OCI-LY3 (cell line): Measurements from ENCODE around the gene FAM240A.

ENCODE experiments used
- H2AFZ ChIP-seq: fragments of 200-600, 300-600 bp; shearing (Covaris generic); 2 replicates; pipeline ENCODE4 v1.6.0; 2014; ENCODE audit warnings: antibody characterized with exemption, low read depth, low read length
- H3K27ac ChIP-seq: fragments of 200-600, 300-600 bp; sonication (generic); 2 replicates; pipeline ENCODE4 v1.5.1; 2014; ENCODE audit warnings: mild to moderate bottlenecking, low read length, moderate library complexity, mixed read lengths
- H3K27me3 ChIP-seq: fragments of 200-600, 300-600 bp; sonication (generic); 2 replicates; pipeline ENCODE4 v1.6.1; 2014; ENCODE audit warnings: low read depth, low read length, mixed read lengths
- H3K36me3 ChIP-seq: fragments of 200-600, 300-600 bp; sonication (generic); replicated peaks from 2 replicates; pipeline ENCODE3; 2014; ENCODE audit warnings: low read depth, low read length, mixed read lengths
- H3K4me1 ChIP-seq: fragments of 300-600, 200-600 bp; sonication (generic); 2 replicates; pipeline ENCODE4 v1.6.1; 2014; ENCODE audit warnings: low read length, mixed read lengths
- H3K4me2 ChIP-seq: fragments of 200-600, 300-600 bp; sonication (generic); 2 replicates; pipeline ENCODE4 v1.6.1; 2014; ENCODE audit warnings: low read length, mixed read lengths
- H3K4me3 ChIP-seq: fragments of 300-600, 200-600 bp; sonication (generic); 2 replicates; pipeline ENCODE4 v1.5.1; 2014; ENCODE audit warnings: antibody characterized with exemption, mild to moderate bottlenecking, low read length, moderate library complexity
- H3K79me2 ChIP-seq: fragments of 300-600, 200-600 bp; shearing (Covaris generic); 2 replicates; pipeline ENCODE4 v1.6.1; 2014; ENCODE audit warnings: mild to moderate bottlenecking, low read length, mixed read lengths
- H3K9ac ChIP-seq: fragments of 300-600, 200-600 bp; shearing (Covaris generic); 2 replicates; pipeline ENCODE4 v1.6.0; 2014; ENCODE audit warnings: mild to moderate bottlenecking, low read length, moderate library complexity
- H3K9me3 ChIP-seq: fragments of 200-600, 300-600 bp; shearing (Covaris generic); 2 replicates; pipeline ENCODE4 v1.6.1; 2014; ENCODE audit warnings: low read length, mixed read lengths; ENCODE audit not compliant: insufficient read depth
- H4K20me1 ChIP-seq: fragments of 200-600, 300-600 bp; sonication (generic); 2 replicates; pipeline ENCODE4 v1.6.1; 2016; ENCODE audit warnings: low read length, mixed read lengths; ENCODE audit not compliant: insufficient read depth
- EZH2phosphoT487 ChIP-seq: fragments of 200-600 bp; shearing (Covaris generic); IDR thresholded peaks from 2 replicates; pipeline ENCODE4 v1.6.1; 2018; ENCODE audit warnings: antibody characterized with exemption, mixed run types, low read depth
- TF ChIP-seq, protein P1 (sequence below): fragments of 200-600, 300-600 bp; sonication (generic); IDR thresholded peaks from 2 replicates; pipeline ENCODE4 v1.5.1; 2014; ENCODE audit warnings: antibody characterized with exemption, low read length, low read depth

Gene FAM240A

DNA sequence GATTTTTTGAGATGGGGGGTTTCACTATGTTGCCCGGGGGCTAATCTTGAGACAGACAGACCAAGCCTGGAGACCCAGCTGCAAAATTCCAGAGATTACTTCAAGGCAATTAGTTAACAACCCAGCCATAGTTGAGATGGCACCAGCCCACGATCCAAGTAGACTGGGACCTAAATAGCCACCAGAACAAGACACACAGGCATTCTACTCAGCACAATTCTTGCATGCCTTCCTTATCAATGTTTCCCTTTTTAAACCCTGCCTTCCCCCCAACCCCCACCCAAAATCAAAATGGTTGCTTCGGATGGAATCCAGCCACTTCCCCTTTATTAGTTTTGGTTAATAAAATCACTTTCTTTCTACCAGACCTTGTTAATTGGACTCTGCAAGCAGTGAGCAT lies 28.6 kb downstream of the FAM240A start:
- H3K27ac ChIP-seq, result no peak overlapping the region
- H3K4me1 ChIP-seq, result no peaks in the 10 kb centered on the region
- peaks cover 20% of the 10 kb centered on the region for H3K27me3 ChIP-seq
- H3K4me2 ChIP-seq, result no peak overlapping the region
- no peak for TF ChIP-seq EZH2phosphoT487
- TF ChIP-seq, protein P1, sequence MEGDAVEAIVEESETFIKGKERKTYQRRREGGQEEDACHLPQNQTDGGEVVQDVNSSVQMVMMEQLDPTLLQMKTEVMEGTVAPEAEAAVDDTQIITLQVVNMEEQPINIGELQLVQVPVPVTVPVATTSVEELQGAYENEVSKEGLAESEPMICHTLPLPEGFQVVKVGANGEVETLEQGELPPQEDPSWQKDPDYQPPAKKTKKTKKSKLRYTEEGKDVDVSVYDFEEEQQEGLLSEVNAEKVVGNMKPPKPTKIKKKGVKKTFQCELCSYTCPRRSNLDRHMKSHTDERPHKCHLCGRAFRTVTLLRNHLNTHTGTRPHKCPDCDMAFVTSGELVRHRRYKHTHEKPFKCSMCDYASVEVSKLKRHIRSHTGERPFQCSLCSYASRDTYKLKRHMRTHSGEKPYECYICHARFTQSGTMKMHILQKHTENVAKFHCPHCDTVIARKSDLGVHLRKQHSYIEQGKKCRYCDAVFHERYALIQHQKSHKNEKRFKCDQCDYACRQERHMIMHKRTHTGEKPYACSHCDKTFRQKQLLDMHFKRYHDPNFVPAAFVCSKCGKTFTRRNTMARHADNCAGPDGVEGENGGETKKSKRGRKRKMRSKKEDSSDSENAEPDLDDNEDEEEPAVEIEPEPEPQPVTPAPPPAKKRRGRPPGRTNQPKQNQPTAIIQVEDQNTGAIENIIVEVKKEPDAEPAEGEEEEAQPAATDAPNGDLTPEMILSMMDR, result no peak
- no peak overlapping the region for H2AFZ ChIP-seq
- no peaks in the 10 kb centered on the region; the same call in 1 of the 2 replicates for H3K9me3 ChIP-seq
- no peak overlapping the region for H3K9ac ChIP-seq
- no peaks in the 10 kb centered on the region for H4K20me1 ChIP-seq
- H3K36me3 ChIP-seq, result peaks cover 2% of the 10 kb centered on the region
- H3K4me3 ChIP-seq, result no peak overlapping the region
- H3K79me2 ChIP-seq, result no peaks in the 10 kb centered on the region

DNA sequence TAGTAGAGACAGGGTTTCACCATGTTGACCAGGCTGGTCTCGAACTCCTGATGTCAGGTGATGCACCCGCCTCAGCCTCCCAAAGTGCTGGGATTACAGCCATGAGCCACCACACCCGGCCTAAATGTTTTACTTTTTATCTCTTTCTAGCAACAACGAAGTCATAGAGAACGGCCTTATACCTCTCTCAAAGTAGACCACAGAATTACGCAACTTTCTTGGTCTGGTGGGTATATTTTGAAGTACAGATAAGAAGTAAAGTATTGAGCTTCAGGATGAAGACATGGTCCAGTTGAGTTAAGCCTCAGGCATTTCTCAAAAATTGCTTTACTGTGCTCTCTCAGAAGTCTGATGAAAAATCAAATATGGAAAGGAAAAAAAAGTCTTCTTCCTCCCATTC lies 30.6 kb downstream of the FAM240A start:
- no peaks in the 10 kb centered on the region for H3K79me2 ChIP-seq
- no peak overlapping the region for H3K4me2 ChIP-seq
- no peak overlapping the region for H2AFZ ChIP-seq
- peaks cover 2% of the 10 kb centered on the region for H3K36me3 ChIP-seq
- TF ChIP-seq EZH2phosphoT487, result no peak
- TF ChIP-seq, protein P1, result no peak
- H3K27me3 ChIP-seq, result peaks cover 22% of the 10 kb centered on the region
- no peak overlapping the region for H3K4me3 ChIP-seq
- H3K27ac ChIP-seq, result no peak overlapping the region
- H3K4me1 ChIP-seq, result no peaks in the 10 kb centered on the region
- no peaks in the 10 kb centered on the region; the same call in 1 of the 2 replicates for H3K9me3 ChIP-seq
- no peak overlapping the region for H3K9ac ChIP-seq
- H4K20me1 ChIP-seq, result no peaks in the 10 kb centered on the region

DNA sequence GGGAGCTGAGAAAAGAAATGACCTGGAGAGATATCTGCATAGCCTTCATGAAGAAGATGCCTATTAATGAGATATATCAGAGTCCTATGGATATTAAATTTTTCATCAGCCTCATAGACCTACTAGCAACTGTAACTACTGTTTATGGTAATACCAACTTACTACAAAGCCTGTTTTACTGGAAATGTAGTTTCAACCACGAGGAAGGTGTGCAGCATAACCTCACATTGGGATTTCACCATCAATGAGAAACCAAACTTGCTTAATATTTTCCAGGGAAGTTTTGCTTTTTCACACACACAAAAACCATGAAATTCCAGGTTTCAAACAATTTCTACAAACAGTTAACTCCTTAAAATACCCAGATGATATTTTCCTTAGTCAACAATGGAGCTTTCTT lies 31.4 kb downstream of the FAM240A start:
- Histone ChIP-seq H3K79me2 (no peaks in the 10 kb centered on the region), H3K27me3 (peaks cover 22% of the 10 kb centered on the region), H4K20me1 (no peaks in the 10 kb centered on the region), H2AFZ (no peak overlapping the region), H3K36me3 (peaks cover 2% of the 10 kb centered on the region), H3K4me3 (no peak overlapping the region), H3K9ac (no peak overlapping the region), H3K4me1 (no peaks in the 10 kb centered on the region), H3K9me3 (no peaks in the 10 kb centered on the region; the same call in 1 of the 2 replicates), H3K4me2 (no peak overlapping the region), H3K27ac (no peak overlapping the region)
- TF ChIP-seq, protein P1, result no peak
- no peak for TF ChIP-seq EZH2phosphoT487

DNA sequence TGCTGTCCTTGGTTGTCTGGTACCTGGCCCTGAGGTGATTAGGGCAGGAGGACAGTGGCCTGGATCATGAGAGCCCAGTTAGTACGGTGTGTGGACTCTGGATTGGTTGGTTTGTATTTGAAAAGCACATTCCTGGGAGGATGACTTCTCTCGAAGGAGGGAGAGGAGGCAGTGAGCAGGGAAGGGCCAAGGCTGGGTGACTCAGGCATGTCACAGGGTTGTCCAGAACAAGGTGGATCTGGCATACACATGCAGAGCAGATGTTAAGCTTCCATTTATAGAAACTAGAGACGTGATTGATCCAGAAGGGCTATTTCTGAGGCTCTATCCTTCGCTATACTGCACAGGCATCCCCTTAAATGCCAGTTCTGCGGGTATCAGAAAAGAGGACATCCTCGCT lies 34.4 kb downstream of the FAM240A start:
- Histone ChIP-seq H3K9ac (no peak overlapping the region), H4K20me1 (no peaks in the 10 kb centered on the region), H3K27me3 (peaks cover 29% of the 10 kb centered on the region), H3K4me1 (no peaks in the 10 kb centered on the region), H3K9me3 (no peaks in the 10 kb centered on the region), H3K4me2 (no peak overlapping the region), H2AFZ (no peak overlapping the region), H3K36me3 (no peaks in the 10 kb centered on the region), H3K79me2 (no peaks in the 10 kb centered on the region), H3K27ac (no peak overlapping the region), H3K4me3 (no peak overlapping the region)
- TF ChIP-seq, protein P1, result no peak
